Islet of Langerhans (tissue), 1 donor: ENCODE results near the gene CSNK1G3.

ENCODE experiments used
- FAIRE-seq: peaks from one replicate; lab custom pipeline; 2011; peaks lifted over from hg19 to GRCh38; lab: Jason Lieb, UNC

Gene CSNK1G3

DNA sequence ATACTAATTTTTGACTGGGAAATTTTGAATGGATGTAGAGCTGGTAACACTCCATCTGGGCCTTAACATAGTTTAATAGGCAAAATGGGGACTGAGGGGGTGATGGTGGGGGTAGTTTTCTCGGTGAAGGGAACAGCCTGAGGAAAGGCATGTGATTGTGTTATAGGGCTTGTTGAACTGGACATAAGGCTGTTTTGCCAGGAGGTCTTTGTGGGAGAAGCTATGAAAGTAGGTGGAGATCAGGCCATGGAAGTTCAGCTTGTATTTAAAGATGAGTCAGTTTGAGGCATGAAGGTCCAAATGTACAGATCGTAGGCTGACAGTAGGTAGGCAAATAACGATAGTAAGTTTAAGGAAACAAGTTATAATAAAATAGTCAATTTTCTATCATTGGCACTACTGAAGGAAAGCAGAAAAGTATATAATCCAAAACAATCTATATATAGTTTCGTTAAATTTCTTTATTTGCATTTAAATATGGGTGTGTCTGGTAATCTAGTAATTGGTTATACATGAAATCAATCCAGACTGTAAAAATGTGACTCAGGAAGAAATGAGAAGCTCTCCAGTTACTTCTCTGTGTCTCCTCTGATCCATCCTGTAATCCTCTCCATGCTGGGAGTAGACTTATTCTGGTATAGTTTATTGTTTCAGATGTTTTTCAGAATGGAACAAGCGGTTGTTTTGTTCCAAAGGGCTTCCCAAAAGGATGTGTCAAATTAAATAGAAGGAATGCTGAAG, 2.8 kb downstream of the CSNK1G3 start:
- no peak for FAIRE-seq

DNA sequence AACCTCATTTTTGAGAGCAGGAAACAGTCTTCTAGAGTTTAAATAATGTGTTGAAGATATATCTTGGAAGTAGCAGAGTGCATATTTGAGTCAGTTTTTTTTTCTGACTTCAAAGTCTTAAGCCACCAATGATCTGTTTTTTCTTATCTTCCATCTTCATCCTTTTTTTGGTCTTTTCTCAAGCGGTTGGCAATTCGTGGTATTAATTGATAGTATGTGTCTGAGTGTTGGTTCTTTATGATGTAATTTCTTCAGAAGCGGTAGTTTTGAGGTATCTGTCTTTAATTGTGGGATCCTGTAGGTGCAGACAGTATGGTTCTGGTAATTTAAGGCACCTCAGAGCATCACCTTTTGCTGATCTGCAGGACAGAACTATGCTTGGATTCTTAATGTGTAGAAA, 3.9 kb downstream of the CSNK1G3 start:
- no peak for FAIRE-seq

DNA sequence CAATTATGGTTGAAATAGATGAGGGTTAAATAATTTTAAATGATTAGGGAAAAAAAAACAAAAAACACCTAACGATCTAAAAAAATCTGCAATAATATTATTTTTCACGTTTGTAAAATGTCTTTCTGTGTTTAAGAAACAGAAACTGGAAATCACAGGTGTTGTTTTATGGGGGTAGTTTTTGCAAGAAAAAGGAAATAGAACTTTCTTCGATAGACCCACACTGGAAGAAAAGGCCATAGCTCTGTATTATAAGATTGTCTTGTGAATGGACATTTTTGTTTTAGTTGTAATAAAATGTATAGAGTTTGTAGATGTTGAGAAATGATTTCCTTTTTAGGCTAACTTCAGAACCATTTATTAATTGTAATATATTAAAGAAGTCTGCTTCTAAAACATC, 5.5 kb downstream of the CSNK1G3 start:
- FAIRE-seq = no peak

DNA sequence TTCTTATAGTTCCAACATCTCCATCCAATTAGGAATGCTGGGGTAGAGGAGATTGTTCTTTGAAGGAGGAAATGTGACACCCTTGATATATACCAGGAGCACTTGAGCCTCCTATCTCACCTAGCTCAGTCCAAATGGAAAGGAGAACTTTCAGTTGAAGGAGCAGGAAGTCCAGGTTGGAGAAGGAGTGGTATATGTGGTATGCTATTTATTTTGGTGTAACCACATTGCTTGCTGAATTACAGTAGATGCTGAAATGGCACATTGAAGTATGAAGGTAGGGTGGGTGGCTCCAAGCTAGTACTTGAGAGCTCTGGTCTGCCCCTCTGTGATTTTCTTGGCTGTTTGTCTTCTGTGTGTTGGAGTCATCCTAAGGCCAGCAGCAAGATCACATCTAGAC, 6.1 kb downstream of the CSNK1G3 start:
- FAIRE-seq = no peak

DNA sequence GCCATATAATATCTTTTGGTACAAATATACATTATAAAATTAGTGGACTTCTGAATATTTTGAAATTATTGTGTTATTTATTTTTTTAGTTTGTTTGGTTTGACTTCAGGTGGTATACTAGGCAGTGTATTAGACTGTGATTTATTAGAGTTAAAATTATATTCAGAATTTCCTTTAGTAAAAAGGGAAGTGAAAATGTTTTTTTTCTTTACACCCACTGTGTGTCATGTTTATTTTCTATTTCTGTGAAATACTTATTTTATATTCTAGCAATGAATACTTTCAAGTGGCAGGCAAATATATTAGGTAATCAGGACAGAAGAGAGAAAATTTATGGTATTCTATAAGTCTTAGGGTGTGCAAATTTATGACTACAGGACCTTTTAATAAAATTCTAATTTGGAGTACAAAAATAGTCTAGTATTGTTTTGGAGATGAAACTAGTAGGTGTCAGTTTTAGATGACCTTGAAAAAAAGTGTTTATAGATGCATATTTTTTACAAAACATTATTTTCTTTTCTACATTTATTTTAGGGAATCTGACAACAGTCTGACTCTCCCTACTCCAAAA, 8.8 kb downstream of the CSNK1G3 start:
- FAIRE-seq = no peak

DNA sequence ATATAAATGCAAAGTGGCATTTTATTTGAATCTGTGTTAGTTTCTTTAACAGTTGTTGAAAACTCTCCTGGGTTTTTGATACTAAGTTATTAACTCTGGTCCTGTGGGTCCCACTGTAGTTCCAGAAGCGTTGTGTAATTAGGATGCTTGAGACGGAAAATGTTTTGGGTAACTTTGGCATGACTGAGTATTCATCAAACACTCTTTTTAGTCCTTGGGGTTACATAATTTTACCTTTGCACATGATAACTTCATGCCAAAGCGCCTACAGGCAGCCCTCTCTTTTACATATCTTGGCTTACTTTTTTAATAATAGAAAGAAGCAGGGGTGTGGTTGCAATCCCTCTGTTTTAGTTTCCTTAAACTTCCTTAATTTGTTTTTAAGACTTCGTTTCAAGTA, 12.2 kb downstream of the CSNK1G3 start:
- no peak for FAIRE-seq

DNA sequence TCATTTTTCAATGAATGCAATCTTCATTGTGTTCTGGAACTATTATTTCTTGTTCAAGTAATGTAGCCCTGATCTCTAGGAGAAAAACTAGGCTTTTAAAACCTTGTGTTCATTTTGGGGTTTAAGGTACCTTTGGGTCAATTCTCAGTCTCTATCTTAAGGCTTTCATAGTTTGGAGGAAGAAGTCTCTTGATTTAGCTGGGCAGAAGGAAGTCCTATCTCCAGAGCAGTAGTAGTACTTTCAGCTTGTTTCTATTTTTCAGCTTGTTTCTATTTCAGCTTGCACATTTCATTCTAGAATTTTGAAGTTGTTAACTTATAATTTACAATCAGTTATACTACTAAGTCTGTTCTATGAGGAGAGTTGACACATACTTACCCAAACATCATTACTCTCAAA, 15.2 kb downstream of the CSNK1G3 start:
- FAIRE-seq = no peak

DNA sequence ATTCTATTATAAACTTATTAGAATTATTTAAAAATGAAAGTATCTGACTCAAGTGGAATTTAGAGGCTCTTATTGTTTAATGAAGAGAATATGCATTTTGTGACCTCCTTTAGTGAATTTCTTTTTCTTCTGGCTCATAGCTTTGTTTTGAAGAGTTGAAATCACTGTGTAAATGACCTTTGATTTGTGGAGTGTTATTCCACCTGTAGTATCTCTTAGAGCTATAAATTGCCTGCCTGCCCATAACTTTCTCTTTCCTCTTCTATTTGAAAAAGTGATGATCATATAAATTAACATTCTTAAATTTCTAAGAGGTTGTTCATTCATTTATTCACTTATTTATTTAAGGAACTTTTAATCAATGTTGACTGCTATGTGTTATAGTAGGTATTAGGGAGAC, 16.1 kb downstream of the CSNK1G3 start:
- FAIRE-seq = no peak

DNA sequence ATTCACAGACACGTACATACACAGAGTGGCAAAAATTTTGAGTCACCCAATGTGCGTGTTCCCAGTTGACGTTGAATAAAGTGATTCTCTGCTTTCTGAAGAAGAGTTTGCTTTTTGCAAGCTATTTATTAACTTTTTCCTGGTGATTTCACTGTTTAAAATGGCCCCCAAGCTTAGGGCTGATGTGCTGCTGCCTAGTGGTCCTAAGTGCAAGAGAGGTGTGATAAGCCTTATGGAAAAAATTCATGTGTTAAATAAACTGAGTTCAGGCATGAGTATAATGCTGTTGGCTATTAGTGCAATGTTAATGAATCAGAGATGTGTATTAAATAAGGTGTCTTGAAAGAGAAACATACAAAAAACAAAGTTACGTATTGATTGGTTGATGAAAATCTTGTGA, 16.9 kb downstream of the CSNK1G3 start:
- no peak for FAIRE-seq

DNA sequence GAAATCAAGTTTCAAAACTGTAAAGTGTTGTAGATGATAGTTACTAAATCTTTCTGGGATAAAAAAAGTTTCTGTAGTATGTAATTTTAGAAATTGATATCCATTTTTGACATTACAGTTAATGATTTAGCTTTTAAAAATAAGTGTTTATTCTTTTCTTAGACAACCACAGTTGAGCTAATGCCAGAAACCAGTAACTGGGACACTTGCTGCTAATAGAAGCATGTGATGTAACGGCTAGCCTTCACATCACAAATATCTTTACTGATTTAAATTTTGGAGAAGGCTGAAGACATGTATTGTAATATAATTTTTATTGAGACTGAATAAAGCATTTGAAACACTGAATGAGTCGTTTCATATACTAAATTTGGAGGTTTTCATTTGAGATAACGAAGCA, 18.8 kb downstream of the CSNK1G3 start:
- FAIRE-seq = peak; percentile 65

DNA sequence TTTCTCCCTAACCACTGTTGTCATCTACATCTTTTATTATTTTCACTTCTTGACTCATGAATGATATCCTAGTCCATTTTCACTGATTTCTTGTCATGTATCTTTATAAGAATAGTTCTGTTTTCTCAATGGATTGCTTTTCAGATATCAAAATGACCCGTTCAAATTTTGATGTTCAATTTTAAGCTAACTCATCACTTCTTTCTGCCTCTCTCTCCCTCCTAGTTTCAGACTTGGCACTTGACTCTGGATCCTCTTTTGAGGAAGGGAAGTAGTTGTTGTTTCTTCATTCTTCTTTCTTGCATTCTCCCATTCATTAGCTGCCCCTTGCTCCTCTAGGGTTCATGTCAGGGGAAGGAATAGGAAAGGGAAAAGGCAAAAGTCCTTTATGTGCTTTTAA, 23.7 kb downstream of the CSNK1G3 start:
- peak; percentile 9 for FAIRE-seq

DNA sequence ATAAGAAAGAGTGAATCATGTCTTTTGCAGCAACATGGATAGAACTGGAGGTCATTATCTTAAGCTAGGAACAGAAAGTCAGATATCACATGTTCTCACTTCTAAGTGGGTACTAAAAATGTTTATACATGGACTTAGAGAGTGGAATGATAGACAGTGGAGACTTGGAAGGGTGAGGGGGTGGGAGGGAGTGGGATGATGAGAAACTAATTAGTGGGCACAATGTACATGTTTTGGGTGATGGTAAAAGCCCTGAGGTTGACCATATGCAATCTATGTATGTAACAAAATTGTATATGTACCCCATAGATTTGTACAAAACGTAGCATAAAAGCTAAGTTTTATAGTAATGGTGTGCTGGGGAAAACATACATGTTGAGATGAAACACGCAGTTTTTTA, 25.3 kb downstream of the CSNK1G3 start:
- FAIRE-seq = no peak

DNA sequence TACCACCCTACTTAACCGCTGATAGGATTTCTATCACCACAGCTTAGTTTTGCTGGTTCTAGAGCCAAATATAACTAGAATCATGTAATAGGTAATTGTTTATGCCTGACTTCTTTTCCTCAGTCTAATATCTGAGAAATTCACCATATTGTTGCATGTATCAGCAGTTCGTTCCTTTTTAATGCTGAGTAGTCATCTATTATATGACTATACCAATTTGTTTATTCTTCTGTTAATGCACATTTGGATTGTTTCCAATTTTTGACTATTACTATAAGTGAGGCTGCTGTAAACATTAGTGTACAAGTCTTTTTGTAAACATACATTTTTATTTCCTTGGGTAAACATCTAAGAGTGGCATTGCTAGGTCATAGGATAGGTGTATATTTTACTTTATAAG, 25.9 kb downstream of the CSNK1G3 start:
- FAIRE-seq = peak; percentile 89

DNA sequence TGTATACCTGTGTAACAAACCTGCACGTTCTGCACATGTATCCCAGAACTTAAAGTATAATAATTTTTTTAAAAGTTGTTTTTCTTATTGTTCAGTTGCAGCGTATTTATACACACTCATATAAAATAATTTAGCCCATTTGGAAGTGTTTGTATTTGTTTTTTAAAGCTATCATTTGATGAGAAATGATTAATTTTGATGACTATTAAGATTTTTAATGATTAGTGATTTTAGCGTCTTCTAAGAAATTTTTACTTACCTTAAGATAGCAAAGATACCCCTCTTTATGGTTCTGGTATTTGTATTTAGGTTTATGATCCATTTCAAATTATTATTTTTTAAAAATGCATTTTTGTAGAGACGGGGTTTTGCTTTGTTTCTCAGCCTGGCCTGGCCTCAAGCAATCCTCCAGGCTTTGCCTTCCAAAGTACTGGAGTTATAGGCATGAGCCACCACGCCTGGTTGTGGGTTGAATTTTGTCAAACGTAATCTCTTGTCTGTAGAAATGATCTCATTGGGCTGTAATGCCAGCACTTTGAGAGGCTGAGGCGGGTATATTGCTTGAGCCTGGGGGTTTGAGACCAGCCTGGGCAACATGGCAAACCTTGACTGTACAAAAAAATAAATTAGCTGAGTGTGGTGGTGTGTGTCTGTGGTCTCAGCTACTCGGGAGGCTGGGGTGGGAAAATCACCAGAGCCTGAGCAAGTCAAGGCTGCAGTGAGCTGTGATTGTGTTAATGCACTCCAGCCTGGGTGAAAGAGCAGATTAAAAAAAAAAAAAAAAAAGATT, 26.9 kb downstream of the CSNK1G3 start:
- FAIRE-seq = no peak

DNA sequence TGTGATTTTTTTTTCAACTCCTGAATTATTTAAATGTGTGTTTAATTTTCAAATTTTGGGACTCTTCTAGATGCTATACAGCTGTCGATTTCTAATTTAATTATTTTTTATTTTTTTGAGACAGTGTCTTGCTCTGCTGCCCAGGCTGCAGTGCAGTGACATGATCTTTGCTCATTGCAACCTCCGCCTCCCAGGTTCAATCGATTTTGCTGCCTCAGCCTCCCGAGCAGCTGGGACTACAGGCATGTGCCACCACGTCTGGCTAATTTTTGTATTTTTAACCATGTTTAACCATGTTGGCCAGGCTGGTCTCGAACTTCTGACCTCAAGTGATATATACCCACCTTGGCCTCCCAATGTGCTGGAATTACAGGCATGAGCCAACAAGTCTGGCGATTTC, 28.6 kb downstream of the CSNK1G3 start:
- no peak for FAIRE-seq

DNA sequence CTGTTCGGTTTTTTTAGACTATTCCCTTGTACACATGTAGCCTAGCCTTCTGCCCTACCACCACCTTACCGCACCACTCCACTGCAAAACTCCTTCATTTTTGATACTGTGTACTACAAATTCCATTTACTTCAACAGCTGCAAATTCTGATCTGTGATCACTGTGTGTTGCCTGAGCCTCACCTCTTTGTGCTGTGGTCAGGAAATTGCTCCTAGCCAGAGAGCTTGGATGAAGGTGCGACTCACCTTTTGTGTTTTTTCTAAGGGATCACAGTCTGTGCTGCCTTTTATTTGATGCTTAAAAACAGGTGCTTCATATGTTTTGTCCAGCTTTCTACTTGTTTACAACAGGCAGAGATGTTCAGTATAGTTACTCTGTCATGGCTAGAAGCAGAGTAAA, 31.5 kb downstream of the CSNK1G3 start:
- no peak for FAIRE-seq

DNA sequence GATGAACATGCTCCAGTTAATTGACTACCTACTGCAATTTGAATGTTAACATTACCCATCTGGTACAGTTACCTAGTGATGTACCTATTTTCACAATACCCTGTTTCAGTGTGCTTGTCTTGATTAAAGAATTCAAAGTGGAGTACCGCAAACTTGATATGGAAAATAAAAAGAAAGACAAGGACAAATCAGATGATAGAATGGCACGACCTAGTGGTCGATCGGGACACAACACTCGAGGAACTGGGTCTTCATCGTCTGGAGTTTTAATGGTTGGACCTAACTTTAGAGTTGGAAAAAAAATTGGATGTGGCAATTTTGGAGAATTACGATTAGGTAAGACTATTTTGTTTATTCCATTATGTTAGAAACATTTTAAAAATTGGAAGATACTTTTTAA, 33.5 kb downstream of the CSNK1G3 start:
- FAIRE-seq = peak; percentile 75

DNA sequence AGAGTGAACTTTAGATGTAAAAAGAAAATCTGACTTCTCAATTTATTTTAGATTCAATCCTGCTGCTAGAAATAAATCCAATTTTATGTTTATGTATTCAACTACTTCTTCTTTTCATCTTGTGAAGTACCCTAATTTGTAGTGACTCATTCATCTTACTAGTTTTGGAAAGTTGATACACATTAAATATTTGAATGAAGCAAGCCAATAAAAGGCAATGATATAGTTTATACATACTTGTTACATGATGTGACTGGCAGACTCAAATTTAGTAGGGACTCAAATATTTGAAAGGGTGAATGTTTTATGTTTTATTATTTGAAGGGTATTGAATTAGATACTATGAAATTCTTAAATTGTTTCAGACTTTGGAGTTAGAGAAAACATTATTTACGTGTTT, 34.7 kb downstream of the CSNK1G3 start:
- no peak for FAIRE-seq

DNA sequence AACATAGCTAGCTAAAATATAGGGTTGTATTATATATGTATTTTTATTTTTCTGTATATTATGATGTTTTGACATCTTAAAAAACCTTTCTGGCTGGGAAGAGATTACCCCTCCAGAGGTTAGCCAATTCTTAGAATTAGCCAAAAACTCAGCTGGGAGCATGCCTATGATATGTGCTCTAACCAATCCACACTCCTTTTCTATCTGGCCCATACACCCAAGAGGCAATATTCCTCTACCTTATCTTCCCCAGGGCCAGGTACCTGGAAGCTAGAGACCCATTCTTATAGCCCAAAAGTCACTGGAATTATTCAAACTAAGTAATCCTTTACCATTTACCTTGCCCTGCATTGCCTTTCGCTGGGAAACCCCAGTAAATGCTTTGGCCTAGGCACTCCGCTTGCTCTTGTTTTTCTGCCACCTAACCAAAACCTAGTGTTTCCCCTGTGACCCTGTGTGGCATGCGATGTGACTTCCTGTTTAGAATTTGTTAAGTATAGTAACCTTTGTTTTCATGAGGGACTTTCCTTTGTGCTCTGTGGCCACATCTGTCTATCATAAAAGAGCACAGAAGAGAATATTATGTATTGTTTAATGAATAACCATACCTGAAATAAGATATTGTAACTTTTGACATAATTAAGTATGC, 37.4 kb downstream of the CSNK1G3 start:
- no peak for FAIRE-seq

DNA sequence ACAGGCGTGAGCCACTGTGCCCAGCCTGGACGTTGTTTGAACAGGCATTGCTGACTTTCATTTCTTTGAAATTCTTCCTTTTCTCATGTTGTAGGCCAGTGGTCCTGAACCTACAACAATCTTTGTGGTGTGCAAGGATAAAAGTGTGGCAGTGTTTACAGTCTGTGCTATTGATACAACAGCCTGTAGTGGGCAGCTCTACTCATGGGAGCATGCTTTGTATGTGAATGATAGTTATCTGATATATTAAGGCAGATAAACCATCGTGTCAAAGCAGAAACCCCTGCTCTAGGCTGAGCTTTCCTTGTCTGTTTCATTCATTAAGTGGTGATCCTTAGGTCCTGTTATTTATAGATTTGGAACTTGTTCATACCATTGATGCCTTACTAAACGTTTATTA, 42.6 kb downstream of the CSNK1G3 start:
- no peak for FAIRE-seq

DNA sequence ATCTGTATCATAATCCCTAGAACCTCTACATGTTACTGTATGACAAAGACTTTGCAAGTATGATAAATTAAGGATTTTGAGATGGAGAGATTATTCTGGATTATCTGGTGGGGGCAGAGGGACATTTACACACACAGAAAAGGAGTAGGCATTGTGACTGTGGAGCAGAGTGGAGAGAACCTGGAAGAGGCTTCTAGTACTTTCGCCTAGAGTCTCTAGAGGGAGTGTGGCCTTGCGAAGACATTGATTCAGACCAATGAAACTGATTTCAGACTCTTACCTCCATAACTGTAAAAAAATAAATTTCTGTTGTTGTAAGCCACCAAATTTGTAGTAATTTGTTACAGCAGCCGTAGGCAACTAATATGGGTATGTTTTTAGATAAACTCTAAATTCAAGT, 45.9 kb downstream of the CSNK1G3 start:
- no peak for FAIRE-seq

DNA sequence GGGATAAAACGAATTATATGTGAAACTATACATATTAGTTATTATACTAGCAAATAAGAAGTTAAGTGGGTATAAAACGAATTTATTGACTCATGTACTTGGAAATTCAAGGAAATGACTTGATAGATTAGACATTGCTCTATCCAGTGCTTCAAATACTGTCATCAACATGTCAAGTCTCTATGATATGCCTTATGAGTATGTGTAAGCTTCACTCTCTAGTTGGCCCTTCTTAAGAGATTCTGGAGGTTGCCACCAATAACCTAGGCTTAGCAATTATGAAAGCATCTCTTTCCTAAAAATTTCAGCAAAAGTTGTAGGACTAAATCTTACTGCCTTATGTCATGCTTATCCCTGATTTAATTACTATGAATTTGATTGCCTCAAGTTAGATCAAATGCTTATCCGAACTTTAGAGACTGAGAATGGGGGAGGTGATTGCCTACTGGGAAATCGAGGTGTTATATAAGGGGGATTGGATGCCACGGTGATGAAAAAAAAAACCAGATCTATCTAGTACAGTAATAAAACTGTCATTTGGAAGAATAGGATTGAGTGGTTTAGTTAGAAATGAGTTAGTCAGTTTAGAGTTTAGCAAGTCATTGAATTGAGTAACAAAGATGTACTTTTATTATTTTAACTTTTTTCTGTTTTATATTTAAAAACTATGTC, 46.9 kb downstream of the CSNK1G3 start:
- FAIRE-seq = peak; percentile 9

DNA sequence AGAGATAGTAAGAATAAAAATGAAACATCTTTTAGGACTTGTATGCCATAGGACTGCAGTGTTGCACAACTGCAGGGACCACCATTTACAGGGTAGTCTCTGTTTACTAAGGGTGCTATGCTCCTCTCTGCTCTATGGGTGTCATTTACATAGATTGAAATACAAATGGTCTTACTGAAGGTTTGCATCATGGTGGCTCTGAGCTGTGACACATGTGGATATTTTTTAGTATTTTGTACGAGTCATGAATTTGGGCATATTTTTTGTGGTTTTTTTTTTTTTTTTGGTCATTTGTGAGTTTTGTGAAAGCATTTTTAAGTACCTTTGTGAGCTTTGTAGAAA, 47.4 kb downstream of the CSNK1G3 start:
- FAIRE-seq = no peak
